ENCODE measurements around the gene PRKRA. TPM values are rescaled to one million over a fixed set of nuclear protein-coding genes. Genes with fewer than 3 reads are reported as not detected.

Gene PRKRA
- total and polyA plus RNA-seq, 2 donors (not counting 3 experiments of a cell fraction or from before 2014, with no cell fraction given), result 31.0 to 46.6 TPM

- Histone ChIP-seq H3K36me3 (ENCODE audit: control insufficient read depth in 2 of 2, extremely low read depth in 1 of 2, insufficient read depth in 2 of 2, low read length in 2 of 2) (peaks cover 9 to 18% of the 10 kb centered on the region in 2 experiments), H4K20me1 (replicated peaks; ENCODE audit: control insufficient read depth, extremely low read depth, insufficient read depth, low read length) (no peaks in the 10 kb centered on the region), H3K79me2 (ENCODE audit: control insufficient read depth, insufficient read depth, low read length) (peaks cover 14% of the 10 kb centered on the region), H3K9ac (replicated peaks; ENCODE audit: extremely low read depth, insufficient read depth, low read length) (no peak overlapping the region), H3K9me3 (replicated peaks; ENCODE audit: control insufficient read depth, insufficient read depth, low read length) (no peaks in the 10 kb centered on the region), H3K27ac (ENCODE audit: insufficient read depth, low read depth, low read length) (no peak overlapping the region), H2AFZ (ENCODE audit: low read depth, low read length) (no peak overlapping the region), H3K27me3 (ENCODE audit: control insufficient read depth in 2 of 2, insufficient read depth in 2 of 2, low read length in 2 of 2) (no peaks in the 10 kb centered on the region), H3K4me3 (replicated peaks in 1 of 3; ENCODE audit: insufficient read depth in 1 of 3, low read depth in 1 of 3, low read length in 3 of 3) (no peak overlapping the region), H3K4me1 (ENCODE audit: control insufficient read depth, extremely low read depth, insufficient read depth, low read length) (no peaks in the 10 kb centered on the region), H3K4me2 (ENCODE audit: insufficient read depth, low read length) (no peak overlapping the region), H3K9me1 (replicated peaks; ENCODE audit: control insufficient read depth, extremely low read depth, insufficient read depth, low read length) (no peaks in the 10 kb centered on the region)
- FAIRE-seq (no peak), DNase-seq (ENCODE audit: low read depth, low spot score) (no peak)
- ChIA-PET POLR2A (no interaction called here), CTCF (interaction anchor here (1.2 to 1.5 kb wide), 2 partner anchors 26 to 360 kb away, joined by 3 to 4 read pairs; no protein-coding TSS in a partner anchor)
- TF ChIP-seq EZH2 (IDR thresholded peaks at IDR 0.05; ENCODE audit: borderline replicate concordance, low read depth, low read length, severe bottlenecking), result no peak
- intact Hi-C loops (cut with micrococcal nuclease), result no loop called here
- dilution Hi-C loops (cut with MboI; ENCODE audit: extremely low pct_ligation_motif_present, low sequenced_read_pairs), result no loop called here
- no TSS peak for BruUV-seq (replicated peaks)
Measured at GRCh38 chr2:178491612-178492011, 40.6 kb upstream of the PRKRA start.

GRCh38 chr2:178485356-178485755 lies 34.4 kb upstream of the PRKRA start:
- DNase-seq (ENCODE audit: low read depth, low spot score), result no peak
- H3K9ac ChIP-seq (replicated peaks; ENCODE audit: extremely low read depth, insufficient read depth, low read length), result no peak overlapping the region

More at GRCh38 chr2:178485356-178485755, 34.4 kb upstream of the PRKRA start:
- Histone ChIP-seq H3K9me3 (replicated peaks; ENCODE audit: control insufficient read depth, insufficient read depth, low read length) (no peaks in the 10 kb centered on the region), H3K4me2 (ENCODE audit: insufficient read depth, low read length) (no peak overlapping the region), H3K9me1 (replicated peaks; ENCODE audit: control insufficient read depth, extremely low read depth, insufficient read depth, low read length) (no peaks in the 10 kb centered on the region), H2AFZ (ENCODE audit: low read depth, low read length) (no peak overlapping the region), H3K4me1 (ENCODE audit: control insufficient read depth, extremely low read depth, insufficient read depth, low read length) (peaks cover 22% of the 10 kb centered on the region), H3K79me2 (ENCODE audit: control insufficient read depth, insufficient read depth, low read length) (peaks cover 67% of the 10 kb centered on the region), H4K20me1 (replicated peaks; ENCODE audit: control insufficient read depth, extremely low read depth, insufficient read depth, low read length) (no peaks in the 10 kb centered on the region), H3K27me3 (ENCODE audit: control insufficient read depth in 2 of 2, insufficient read depth in 2 of 2, low read length in 2 of 2) (no peaks in the 10 kb centered on the region), H3K36me3 (ENCODE audit: control insufficient read depth in 2 of 2, extremely low read depth in 1 of 2, insufficient read depth in 2 of 2, low read length in 2 of 2) (peaks cover 0 to 2% of the 10 kb centered on the region in 2 experiments), H3K4me3 (replicated peaks in 1 of 3; ENCODE audit: insufficient read depth in 1 of 3, low read depth in 1 of 3, low read length in 3 of 3) (no peak overlapping the region), H3K27ac (ENCODE audit: insufficient read depth, low read depth, low read length) (no peak overlapping the region)
- CTCF ChIA-PET, result no interaction called here
- FAIRE-seq, result no peak
- no TSS peak for BruUV-seq (replicated peaks)
- POLR2A ChIA-PET, result no interaction called here
- no peak for TF ChIP-seq MYC (IDR thresholded peaks at IDR 0.05; ENCODE audit: low read depth, low read length)
- TF ChIP-seq MAX (IDR thresholded peaks at IDR 0.05; ENCODE audit: insufficient read depth, insufficient read length), result no peak
- dilution Hi-C loops (cut with MboI; ENCODE audit: extremely low pct_ligation_motif_present, low sequenced_read_pairs), result no loop called here
- intact Hi-C loops (cut with micrococcal nuclease), result loop anchor here (10.0 kb wide), 1 partner anchor 339 kb away; no protein-coding TSS in a partner anchor

Measured in endothelial cell of umbilical vein (primary cell).